Urinary bladder (tissue), 4 donors: ENCODE data around the gene ALDH16A1. TPM values are rescaled to one million over a fixed set of nuclear protein-coding genes. Genes with fewer than 3 reads are reported as not detected.
"Not testable (repeated sequence)": the region's sequence is repeated elsewhere in the genome, so short reads cannot be mapped to it uniquely, and the experiment has no call there.

ENCODE experiments used
- DNase-seq: peaks from one replicate; pipeline ENCODE4 v3.0.0-alpha.2; 2015; ENCODE audit errors: extremely low spot score
- H3K27ac ChIP-seq: one replicate; pipeline ENCODE4 v1.5.1; 2013; ENCODE audit warnings: low read depth, mild to moderate bottlenecking, moderate library complexity
- H3K36me3 ChIP-seq: one replicate; pipeline ENCODE4 v1.6.1; 2013; ENCODE audit warnings: mild to moderate bottlenecking, moderate library complexity; ENCODE audit not compliant: insufficient read depth
- H3K4me1 ChIP-seq: one replicate; pipeline ENCODE4 v1.6.1; 2013; ENCODE audit warnings: mild to moderate bottlenecking, moderate library complexity; ENCODE audit not compliant: insufficient read depth
- H3K4me3 ChIP-seq: one replicate; pipeline ENCODE4 v1.5.1; 2013; ENCODE audit warnings: low read depth, low read length
- WGBS: extraction: QIAGEN DNeasy Blood & Tissue Kit; methylation state at CpG from one replicate; pipeline ENCODE4 v1.1.7; 2013; 5-methylcytosine and 5-hydroxymethylcytosine counted together
- polyA plus RNA-seq: library from polyadenylated mRNA; stranded (reverse); fragments of 200-250 nt; gene quantifications from one replicate; pipeline ENCODE4 v1.2.3, GENCODE V29; 2013
- total RNA-seq: library from RNA; depleted of rRNA; stranded (reverse); fragments of >200 nt; gene quantifications from one replicate; pipeline ENCODE4 v1.2.3, GENCODE V29; 2014
- donor health status: healthy with polysubstance abuse.
- donor health status: healthy.

The ALDH16A1 gene
- total and polyA plus RNA-seq, 2 donors: 14.2 to 34.7 TPM

GRCh38 chr19:49453757-49454240, 774 bp downstream of the ALDH16A1 start:
- H3K27ac ChIP-seq: peak overlapping the region; percentile 86
- no peaks in the 10 kb centered on the region for H3K4me1 ChIP-seq
- WGBS: 40% methylated on average over 10 of the region's 10 CpGs
- H3K36me3 ChIP-seq: no peaks in the 10 kb centered on the region
- peak overlapping the region; percentile 48 for H3K4me3 ChIP-seq
- DNase-seq: no peak

GRCh38 chr19:49455773-49456172, 2.7 kb downstream of the ALDH16A1 start:
- Histone ChIP-seq H3K36me3 (no peaks in the 10 kb centered on the region), H3K27ac (no peak overlapping the region), H3K4me1 (no peaks in the 10 kb centered on the region), H3K4me3 (no peak overlapping the region)
- DNase-seq: no peak
- 57% methylated on average over 5 of the region's 5 CpGs for WGBS

GRCh38 chr19:49456326-49456725, 3.3 kb downstream of the ALDH16A1 start:
- H3K4me3 ChIP-seq: no peak overlapping the region
- peak overlapping the region; percentile 54 for H3K27ac ChIP-seq
- DNase-seq: no peak
- no peaks in the 10 kb centered on the region for H3K36me3 ChIP-seq
- 60% methylated on average over 5 of the region's 5 CpGs for WGBS
- no peaks in the 10 kb centered on the region for H3K4me1 ChIP-seq

- Histone ChIP-seq H3K27ac (no peak overlapping the region), H3K4me3 (no peak overlapping the region), H3K36me3 (no peaks in the 10 kb centered on the region), H3K4me1 (no peaks in the 10 kb centered on the region)
- no peak for DNase-seq
- WGBS: 89% methylated on average over 5 of the region's 5 CpGs
These were observed 5.5 kb downstream of the ALDH16A1 start for GRCh38 chr19:49458567-49458903.

- Histone ChIP-seq H3K4me1 (no peaks in the 10 kb centered on the region), H3K4me3 (no peak overlapping the region), H3K27ac (no peak overlapping the region), H3K36me3 (no peaks in the 10 kb centered on the region)
- DNase-seq: no peak
- 95% methylated on average over 12 of the region's 12 CpGs for WGBS
These were observed 6.4 kb downstream of the ALDH16A1 start for GRCh38 chr19:49459388-49459787.

- H3K4me3 ChIP-seq, H3K27ac ChIP-seq, H3K4me1 ChIP-seq, H3K36me3 ChIP-seq, DNase-seq: not testable (repeated sequence)
- 0% methylated on average over 1 of the region's 1 CpG for WGBS
These were observed 8.1 kb downstream of the ALDH16A1 start for GRCh38 chr19:49461130-49461529.

GRCh38 chr19:49461656-49462055, 8.6 kb downstream of the ALDH16A1 start:
- Histone ChIP-seq H3K36me3 (peaks cover 2% of the 10 kb centered on the region), H3K4me1 (no peaks in the 10 kb centered on the region), H3K27ac (no peak overlapping the region), H3K4me3 (no peak overlapping the region)
- no peak for DNase-seq
- 98% methylated on average over 37 of the region's 37 CpGs for WGBS

- peaks cover 2% of the 10 kb centered on the region for H3K36me3 ChIP-seq
- WGBS: 87% methylated on average over 12 of the region's 12 CpGs
These were observed 9.5 kb downstream of the ALDH16A1 start for GRCh38 chr19:49462492-49462891.

GRCh38 chr19:49463960-49464740, 11.1 kb downstream of the ALDH16A1 start:
- Histone ChIP-seq H3K36me3 (peaks cover 2% of the 10 kb centered on the region), H3K4me1 (no peaks in the 10 kb centered on the region), H3K27ac (no peak overlapping the region), H3K4me3 (no peak overlapping the region)
- DNase-seq: no peak
- WGBS: 91% methylated on average over 39 of the region's 39 CpGs

More at GRCh38 chr19:49462492-49462891, 9.5 kb downstream of the ALDH16A1 start:
- Histone ChIP-seq H3K4me3 (no peak overlapping the region), H3K27ac (no peak overlapping the region), H3K4me1 (no peaks in the 10 kb centered on the region)
- no peak for DNase-seq

- peaks cover 2% of the 10 kb centered on the region for H3K36me3 ChIP-seq
- no peak overlapping the region for H3K27ac ChIP-seq
- H3K4me1 ChIP-seq: no peaks in the 10 kb centered on the region
- no peak overlapping the region for H3K4me3 ChIP-seq
- WGBS: 89% methylated on average over 3 of the region's 3 CpGs
- no peak for DNase-seq
These were observed 12.3 kb downstream of the ALDH16A1 start for GRCh38 chr19:49465371-49465770.

- 81% methylated on average over 19 of the region's 19 CpGs for WGBS
- H3K27ac ChIP-seq: peak overlapping the region; percentile 70
- no peak for DNase-seq
- H3K36me3 ChIP-seq: peaks cover 2% of the 10 kb centered on the region
- H3K4me1 ChIP-seq: no peaks in the 10 kb centered on the region
- H3K4me3 ChIP-seq: no peak overlapping the region
These were observed 15.2 kb downstream of the ALDH16A1 start for GRCh38 chr19:49468199-49468598.

- peak; percentile 75 for DNase-seq
- H3K4me3 ChIP-seq: no peak overlapping the region
- 48% methylated on average over 15 of the region's 15 CpGs for WGBS
- H3K36me3 ChIP-seq: peaks cover 2% of the 10 kb centered on the region
- H3K27ac ChIP-seq: peak overlapping the region; percentile 70
- no peaks in the 10 kb centered on the region for H3K4me1 ChIP-seq
These were observed 15.9 kb downstream of the ALDH16A1 start for GRCh38 chr19:49468746-49469447.

GRCh38 chr19:49469828-49470614, 17.0 kb downstream of the ALDH16A1 start:
- peak overlapping the region; percentile 53 for H3K27ac ChIP-seq
- WGBS: 81% methylated on average over 25 of the region's 25 CpGs
- no peak overlapping the region for H3K4me3 ChIP-seq
- H3K4me1 ChIP-seq: no peaks in the 10 kb centered on the region
- H3K36me3 ChIP-seq: peaks cover 2% of the 10 kb centered on the region
- no peak for DNase-seq
